ENCODE measurements around the gene LRRC37B.
"Not testable (repeated sequence)": the region's sequence is repeated elsewhere in the genome, so short reads cannot be mapped to it uniquely, and the experiment has no call there.

DNA sequence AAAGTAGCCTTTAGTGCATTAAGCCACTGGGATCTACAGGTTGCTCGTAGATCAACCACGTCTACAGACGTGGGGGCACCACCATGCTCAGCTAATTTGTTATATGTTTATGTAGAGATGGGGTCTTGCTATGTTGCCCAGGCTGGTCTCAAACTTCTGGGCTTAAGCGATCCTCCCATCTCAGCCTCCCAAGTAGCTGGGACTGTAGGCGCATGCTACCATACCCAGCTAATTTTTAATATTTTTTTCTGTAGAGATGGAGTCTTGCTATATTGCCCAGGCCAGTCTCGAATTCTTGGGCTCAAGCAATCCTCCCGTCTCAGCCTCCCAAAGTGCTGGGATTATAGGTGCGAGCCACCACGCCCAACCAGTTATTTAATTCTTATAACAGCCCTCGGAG, 49.3 kb downstream of the LRRC37B start:
- TF ChIP-seq, protein P1, sequence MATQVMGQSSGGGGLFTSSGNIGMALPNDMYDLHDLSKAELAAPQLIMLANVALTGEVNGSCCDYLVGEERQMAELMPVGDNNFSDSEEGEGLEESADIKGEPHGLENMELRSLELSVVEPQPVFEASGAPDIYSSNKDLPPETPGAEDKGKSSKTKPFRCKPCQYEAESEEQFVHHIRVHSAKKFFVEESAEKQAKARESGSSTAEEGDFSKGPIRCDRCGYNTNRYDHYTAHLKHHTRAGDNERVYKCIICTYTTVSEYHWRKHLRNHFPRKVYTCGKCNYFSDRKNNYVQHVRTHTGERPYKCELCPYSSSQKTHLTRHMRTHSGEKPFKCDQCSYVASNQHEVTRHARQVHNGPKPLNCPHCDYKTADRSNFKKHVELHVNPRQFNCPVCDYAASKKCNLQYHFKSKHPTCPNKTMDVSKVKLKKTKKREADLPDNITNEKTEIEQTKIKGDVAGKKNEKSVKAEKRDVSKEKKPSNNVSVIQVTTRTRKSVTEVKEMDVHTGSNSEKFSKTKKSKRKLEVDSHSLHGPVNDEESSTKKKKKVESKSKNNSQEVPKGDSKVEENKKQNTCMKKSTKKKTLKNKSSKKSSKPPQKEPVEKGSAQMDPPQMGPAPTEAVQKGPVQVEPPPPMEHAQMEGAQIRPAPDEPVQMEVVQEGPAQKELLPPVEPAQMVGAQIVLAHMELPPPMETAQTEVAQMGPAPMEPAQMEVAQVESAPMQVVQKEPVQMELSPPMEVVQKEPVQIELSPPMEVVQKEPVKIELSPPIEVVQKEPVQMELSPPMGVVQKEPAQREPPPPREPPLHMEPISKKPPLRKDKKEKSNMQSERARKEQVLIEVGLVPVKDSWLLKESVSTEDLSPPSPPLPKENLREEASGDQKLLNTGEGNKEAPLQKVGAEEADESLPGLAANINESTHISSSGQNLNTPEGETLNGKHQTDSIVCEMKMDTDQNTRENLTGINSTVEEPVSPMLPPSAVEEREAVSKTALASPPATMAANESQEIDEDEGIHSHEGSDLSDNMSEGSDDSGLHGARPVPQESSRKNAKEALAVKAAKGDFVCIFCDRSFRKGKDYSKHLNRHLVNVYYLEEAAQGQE (tag by site-specific recombination; IDR thresholded peaks at IDR 0.05), result not testable (repeated sequence)
- TF ChIP-seq ZBTB8A (tag by site-specific recombination; IDR thresholded peaks at IDR 0.05); TCF7L2 (IDR thresholded peaks at IDR 0.05; ENCODE audit: borderline replicate concordance, low read depth, low read length): not testable (repeated sequence)
- TF ChIP-seq ZNF121 (tag by site-specific recombination; IDR thresholded peaks at IDR 0.05), result peak; percentile 79
